ENCODE data around the gene IDI1.

DNA sequence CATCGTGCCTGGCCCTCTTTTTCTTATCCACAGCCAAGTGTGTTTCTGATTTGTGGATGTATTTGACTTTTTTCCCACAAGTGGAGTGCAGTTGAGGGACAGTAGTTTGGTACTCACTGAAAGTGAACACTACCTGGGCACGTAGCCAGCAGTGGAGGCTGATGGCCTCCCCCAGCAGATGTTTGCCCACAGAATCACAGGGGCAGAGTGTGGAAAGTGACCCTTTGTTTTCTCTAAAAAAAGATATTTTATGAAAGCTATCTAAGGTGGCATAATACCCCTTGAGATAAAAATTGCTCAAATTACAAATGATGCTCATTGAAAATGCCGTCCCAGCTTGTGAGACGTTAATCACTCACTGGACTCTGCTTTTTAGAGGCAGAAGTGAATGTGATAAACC is 36.3 kb upstream of the IDI1 start:
- no peak for TF ChIP-seq YY1 (IDR thresholded peaks at IDR 0.05; ENCODE audit: insufficient read depth, insufficient replicate concordance, low read depth, low read length)
- TF ChIP-seq, protein P1, sequence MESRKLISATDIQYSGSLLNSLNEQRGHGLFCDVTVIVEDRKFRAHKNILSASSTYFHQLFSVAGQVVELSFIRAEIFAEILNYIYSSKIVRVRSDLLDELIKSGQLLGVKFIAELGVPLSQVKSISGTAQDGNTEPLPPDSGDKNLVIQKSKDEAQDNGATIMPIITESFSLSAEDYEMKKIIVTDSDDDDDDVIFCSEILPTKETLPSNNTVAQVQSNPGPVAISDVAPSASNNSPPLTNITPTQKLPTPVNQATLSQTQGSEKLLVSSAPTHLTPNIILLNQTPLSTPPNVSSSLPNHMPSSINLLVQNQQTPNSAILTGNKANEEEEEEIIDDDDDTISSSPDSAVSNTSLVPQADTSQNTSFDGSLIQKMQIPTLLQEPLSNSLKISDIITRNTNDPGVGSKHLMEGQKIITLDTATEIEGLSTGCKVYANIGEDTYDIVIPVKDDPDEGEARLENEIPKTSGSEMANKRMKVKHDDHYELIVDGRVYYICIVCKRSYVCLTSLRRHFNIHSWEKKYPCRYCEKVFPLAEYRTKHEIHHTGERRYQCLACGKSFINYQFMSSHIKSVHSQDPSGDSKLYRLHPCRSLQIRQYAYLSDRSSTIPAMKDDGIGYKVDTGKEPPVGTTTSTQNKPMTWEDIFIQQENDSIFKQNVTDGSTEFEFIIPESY (CRISPR knock-in tag; IDR thresholded peaks at IDR 0.05) = no peak
- no peak for TF ChIP-seq MBD4 (IDR thresholded peaks at IDR 0.05; ENCODE audit: borderline replicate concordance, low read length)
- no peak for TF ChIP-seq MED8 (CRISPR knock-in tag; IDR thresholded peaks at IDR 0.05; ENCODE audit: insufficient replicate concordance)
